ENCODE data around the gene PMEPA1.
"Not testable (repeated sequence)": the region's sequence is repeated elsewhere in the genome, so short reads cannot be mapped to it uniquely, and the experiment has no call there.

Gene PMEPA1

DNA sequence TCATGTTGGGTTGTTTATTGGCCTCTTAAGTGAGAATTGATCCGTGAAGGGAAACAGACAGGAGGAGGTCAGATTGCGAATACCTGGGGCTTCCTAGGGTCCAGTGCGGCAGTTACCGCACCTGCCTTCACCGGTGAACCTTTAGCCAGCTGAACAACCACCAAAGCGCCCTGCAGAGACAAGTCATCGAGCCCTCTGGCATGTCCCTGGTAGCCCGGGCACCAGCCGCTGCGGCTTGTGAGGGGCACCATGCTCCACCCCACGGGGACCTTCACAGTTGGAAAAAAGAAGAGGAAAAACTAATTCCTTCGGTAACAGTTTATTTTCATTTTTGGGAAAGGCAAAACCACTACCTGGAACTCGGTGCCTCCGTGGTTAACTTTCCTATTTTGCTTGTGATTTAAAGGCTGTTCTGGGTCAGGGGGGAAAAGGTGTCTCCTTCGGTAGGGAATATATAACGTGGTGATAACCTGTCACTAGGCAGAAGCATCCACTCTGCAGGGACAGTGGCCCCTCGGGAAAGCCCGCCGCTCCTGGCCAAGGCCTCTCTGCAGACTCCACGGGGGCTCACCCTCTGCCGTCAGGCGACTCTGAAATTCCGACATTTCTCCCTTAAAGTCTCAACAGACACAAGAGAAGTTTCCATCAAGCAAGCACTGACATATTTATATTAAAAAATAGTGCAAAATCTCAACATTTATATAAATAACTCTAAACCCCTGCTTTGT, 58.9 kb downstream of the PMEPA1 start:
- DNase-seq (ENCODE audit: low read depth) = no peak

DNA sequence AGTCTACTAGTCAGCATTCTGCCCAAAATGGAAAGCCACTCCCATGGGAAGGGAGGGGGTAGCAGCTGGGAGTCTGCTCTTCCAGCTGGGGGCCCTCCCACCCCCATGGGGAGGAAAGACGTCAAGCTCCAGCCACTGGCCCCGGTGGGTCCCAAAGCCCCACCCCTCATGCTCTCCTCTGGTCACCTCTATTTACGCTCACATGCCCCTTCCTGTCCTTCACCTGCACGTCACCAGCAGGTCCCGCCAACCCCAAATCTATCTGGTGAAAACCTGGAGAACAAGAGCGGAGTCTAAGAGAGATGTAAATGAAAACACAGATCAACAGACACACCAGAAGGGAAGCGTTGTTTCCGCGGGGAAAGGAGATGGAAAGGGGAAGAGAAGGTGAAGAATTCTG, 59.5 kb downstream of the PMEPA1 start:
- DNase-seq (ENCODE audit: low read depth) = no peak

DNA sequence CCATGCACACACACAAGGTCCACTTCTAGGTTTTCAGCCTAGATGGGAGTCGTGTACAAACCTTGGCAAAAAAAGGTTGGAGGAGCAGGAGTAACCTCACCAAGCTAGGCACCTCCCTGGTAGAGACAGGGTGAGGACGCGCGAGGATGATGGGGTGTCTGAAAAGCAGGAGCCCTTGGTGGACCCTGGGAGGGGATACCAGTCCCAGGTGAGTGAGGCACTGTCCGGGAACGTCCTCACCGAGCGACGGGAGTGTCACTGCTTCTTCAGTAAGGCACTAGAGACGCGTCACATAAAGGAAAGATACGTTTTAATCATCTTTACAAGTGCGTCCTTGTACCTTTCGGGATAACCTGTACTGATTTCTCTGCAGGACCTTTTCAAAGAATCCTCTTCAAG, 60.2 kb downstream of the PMEPA1 start:
- DNase-seq (ENCODE audit: low read depth) = no peak

DNA sequence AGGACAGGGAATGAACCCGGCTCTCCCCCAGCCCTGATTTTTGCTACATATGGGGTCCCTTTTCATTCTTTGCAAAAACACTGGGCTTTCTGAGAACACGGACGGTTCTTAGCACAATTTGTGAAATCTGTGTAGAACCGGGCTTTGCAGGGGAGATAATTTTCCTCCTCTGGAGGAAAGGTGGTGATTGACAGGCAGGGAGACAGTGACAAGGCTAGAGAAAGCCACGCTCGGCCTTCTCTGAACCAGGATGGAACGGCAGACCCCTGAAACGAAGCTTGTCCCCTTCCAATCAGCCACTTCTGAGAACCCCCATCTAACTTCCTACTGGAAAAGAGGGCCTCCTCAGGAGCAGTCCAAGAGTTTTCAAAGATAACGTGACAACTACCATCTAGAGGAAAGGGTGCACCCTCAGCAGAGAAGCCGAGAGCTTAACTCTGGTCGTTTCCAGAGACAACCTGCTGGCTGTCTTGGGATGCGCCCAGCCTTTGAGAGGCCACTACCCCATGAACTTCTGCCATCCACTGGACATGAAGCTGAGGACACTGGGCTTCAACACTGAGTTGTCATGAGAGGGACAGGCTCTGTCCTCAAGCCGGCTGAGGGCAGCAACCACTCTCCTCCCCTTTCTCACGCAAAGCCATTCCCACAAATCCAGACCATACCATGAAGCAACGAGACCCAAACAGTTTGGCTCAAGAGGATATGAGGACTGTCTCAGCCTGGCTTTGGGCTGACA, 60.8 kb downstream of the PMEPA1 start:
- no peak for DNase-seq (ENCODE audit: low read depth)

DNA sequence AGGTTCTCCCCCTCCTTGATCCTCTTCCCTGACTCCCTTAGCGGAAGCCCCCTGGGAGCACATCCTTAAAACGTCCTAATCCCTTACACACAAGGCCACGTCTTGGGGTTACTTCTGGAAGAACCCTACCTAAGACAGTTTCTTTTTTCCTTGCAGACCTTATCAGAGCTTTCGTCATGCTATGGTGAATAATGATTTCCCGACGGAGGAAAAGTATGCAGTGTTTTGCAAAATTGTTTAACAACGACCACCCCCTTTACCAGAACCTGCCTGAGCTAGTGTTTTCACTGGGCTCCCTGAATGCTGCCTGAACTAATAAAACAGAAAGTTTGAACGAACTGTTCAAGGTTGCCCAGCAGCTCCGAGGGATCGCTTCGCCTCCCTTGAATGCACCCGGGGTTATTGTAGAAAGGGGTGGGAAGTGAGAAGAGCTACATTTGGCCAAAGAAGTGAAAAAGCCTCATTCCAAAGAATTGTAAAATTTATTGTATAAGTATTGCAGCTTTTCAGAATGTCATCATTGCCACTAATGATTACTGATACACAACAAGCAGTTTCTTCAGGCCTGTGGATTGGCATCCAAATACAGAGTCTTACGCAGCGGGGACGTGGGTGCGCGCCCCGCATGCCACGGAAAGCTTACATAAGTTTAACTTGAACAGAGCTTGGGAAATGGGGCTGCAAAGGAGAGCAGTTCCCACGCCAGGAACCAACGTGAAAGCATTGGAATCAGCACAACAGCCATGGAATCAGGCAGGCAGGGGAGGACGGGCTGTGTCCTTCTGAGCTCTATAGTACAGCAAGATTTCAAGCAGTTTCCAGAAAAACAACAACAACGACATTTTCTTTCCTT, 61.7 kb downstream of the PMEPA1 start:
- DNase-seq (ENCODE audit: low read depth) = no peak

DNA sequence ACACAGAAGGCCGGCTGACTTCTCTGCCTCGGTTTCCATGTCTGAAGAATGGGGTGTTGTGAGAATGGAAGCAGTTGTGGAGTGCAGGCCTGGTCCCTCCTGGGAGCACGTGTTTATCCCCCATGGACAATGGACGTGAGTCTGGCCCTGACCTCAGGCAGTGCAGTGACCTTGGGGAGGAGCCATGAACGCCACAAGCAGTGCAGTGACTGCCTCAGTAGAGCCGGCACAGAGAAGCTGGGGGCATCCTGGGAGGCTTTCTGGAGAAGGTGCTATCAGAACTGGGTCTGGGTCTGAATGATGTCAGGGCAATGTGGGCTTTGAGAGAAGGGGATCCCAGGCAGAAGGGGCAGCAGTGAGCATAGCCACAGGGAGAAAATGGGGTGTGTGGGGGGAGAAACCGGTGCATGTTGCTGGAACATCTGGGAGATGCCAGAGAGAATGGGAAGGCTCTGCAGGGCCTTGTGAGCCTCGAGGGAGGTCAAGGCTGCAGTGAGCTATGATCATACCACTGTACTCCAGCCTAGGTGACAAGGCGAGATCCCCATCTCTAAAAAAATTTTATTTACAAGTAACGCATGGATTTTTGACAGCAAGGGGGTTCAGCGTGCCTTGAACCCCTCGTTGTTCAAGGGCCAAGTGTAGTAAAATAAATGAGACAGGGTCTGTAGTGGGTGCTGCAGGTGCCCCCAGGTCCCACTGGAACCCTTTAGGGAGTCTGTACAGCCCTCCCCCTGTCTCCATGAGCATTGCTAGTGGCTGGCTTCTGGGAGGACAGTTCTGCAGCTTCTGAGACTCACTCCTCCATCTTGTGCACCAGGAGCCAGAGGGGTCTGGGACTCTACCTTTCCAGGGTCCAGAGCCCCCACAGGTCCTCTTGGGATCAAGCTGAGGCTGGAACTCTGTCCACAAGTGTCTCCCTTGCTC, 62.5 kb downstream of the PMEPA1 start:
- DNase-seq (ENCODE audit: low read depth) = no peak

DNA sequence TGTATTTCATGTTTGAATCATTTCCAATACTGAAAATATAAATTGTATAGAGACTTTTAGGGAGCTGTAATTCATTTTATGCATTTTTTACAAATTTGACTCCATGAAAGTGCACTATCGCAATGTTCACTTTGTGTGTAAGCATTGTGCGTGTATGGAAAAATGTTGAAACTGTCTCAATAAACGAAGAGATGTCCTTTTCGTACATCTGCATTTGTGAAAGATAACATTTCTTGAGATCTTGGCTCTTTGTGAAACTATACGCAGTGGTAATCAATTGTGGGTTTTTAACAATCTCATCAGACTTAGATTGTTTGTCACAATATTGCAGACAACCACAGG, 70.9 kb downstream of the PMEPA1 start:
- DNase-seq (ENCODE audit: low read depth) = no peak

DNA sequence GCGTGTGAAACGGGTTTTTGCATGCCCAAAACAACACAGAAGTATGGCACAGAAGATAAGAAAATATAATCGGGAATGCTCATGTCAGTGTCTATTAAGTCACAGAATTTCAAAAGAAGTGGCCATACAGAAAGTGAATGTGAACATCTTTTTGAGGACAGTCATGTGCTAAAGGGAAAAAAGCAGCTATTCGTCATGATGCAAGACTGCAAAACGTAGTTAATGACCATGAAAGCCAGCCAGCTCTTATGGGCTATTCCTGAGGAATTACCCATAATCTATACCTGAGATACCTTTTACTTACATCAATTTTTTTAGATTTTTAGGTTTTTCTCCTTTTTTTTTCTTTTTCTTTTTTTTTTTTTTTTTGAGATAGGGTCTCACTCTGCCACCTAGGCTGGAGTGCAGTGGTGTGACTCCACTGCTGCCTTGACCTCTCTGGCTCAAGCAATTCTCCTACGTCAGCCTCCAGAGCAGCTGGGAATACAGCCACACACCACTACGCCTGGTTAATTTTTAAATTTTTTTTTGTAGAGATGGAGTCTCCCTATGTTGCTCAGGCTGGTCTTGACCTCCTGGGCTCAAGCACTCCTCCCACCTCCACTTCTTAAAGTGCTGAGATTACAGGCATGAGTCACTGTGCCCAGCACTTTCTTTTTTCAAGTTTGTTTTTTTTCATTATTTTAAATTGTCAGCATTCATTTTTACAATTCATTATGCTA, 71.5 kb downstream of the PMEPA1 start:
- no peak for DNase-seq (ENCODE audit: low read depth)

DNA sequence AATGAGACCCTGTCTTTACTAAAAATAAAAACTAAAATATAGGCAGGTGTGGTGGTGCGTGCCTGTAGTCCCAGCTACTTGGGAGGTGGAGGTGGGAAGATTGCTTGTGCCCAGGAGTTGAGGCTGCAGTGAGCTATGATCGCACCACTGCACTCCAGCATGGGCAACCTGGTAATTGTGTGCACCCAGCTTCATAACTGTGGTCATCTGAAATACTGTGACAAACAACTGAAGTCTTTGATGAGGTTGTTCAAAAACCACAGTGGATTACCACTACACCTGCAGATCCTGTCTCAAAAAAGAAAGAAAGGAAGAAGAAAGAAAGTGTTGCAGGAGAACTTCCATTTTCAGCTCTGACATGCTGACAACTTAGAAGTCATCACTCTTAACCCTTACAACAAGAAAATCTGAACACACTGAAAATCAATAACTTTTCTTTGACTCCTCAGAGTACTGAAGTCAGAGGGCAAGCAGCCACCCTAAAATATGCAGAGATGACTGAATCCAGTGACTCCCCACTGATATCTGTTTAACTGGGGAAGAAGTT, 75.8 kb downstream of the PMEPA1 start:
- DNase-seq (ENCODE audit: low read depth) = no peak

DNA sequence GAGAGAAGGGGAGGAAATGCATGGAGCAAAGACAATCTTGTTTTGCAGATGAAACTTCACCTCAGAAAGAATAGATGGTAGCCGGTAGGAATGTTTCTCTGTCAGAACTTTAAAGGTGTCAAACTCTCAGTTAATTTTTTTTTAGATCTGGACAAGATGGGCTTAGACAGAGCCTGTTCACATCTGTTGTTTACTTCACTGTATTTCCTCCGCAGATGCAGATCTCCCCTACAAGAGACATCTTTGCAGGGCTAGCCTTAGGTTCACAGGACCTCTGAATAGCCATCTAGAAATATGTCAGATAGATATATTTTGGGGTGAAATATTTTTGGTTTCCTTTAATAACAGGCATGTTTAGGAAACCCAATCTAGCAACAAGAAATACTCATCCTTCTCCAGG, 77.5 kb downstream of the PMEPA1 start:
- no peak for DNase-seq (ENCODE audit: low read depth)

DNA sequence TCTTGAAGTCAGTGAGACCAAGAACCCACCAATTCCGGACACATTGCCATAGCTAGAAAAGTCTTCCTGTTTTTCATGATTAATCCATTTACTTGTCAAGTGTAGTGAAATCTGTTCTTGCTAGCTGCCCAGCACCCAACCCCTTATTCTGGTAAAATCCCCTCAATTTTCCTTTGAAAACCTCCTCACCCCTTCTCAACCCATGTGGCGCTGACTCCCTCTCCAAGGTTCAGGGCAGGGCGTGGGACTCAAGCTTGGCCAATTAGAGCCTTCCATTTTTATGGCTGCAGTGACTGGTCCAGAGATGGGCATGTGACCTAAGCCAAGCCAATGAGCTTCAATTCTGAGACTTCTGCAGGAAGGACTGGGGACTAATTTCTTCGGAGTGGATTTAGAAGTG, 79.8 kb downstream of the PMEPA1 start:
- DNase-seq (ENCODE audit: low read depth) = no peak

DNA sequence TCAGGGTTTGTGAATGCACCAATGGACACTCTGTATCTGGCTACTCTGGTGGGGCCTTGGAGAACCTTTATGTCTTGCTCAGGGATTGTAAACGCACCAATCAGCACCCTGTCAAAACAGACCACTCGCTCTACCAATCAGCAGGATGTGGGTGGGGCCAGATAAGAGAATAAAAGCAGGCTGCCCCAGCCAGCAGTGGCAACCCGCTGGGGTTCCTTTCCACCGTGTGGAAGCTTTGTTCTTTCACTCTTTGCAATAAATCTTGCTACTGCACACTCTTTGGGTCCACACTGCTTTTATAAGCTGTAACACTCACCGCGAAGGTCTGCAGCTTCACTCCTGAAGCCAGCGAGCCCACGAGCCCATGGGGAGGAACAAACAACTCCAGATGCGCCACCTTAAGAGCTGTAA, 80.3 kb downstream of the PMEPA1 start:
- DNase-seq (ENCODE audit: low read depth) = not testable (repeated sequence)

DNA sequence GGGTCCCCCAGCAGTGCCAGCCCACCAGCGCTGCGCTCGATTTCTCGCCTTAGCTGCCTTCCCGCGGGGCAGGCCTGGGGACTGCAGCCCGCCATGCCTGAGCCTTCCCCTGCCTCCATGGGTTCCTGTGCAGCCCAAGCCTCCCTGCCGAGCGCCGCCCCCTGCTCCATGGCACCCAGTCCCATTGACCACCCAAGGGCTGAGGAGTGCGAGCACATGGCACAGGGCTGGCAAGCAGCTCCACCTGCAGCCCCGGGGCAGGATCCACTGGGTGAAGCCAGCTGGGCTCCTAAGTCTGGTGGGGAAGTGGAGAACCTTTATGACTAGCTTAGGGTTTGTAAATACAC, 80.9 kb downstream of the PMEPA1 start:
- not testable (repeated sequence) for DNase-seq (ENCODE audit: low read depth)

DNA sequence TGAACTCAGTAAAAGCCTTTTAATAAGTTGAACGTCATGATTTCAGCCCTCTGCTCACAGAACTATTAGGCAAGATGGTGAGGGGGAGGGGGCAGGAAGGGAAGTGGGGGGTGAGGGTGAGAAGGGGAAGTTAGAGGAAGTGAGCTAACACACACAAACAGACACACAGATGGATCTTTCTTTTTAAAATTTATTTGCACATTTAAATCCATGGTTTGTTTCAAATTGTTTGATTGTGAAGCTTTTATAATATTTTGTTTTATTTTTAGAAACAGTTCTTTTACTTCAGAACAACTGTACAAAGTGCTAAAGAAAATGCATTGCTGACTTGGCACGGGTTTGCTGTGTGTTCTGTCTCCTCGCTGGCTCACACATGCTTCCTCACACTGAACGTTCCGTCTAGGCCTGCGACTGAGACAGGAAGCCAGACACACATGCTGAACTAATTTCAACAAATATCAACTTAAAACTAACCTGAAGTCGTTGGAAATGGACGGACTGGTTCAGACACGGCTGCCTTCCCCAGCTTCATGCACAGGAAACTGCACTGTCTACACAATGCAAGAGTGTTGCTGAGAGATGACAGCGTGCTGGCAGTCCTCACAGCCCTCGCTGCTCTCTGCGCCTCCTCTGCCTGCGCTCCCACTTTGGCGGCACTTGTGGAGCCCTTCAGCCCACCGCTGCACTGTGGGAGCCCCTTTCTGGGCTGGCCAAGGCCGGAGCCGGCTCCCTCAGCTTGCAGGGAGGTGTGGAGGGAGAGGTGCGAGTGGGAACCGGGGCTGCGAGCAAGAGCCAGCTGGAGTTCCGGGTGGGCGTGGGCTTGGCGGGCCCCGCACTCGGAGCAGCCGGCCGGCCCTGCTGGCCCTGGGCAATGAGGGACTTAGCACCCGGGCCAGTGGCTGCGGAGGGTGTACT, 81.5 kb downstream of the PMEPA1 start:
- DNase-seq (ENCODE audit: low read depth) = no peak

DNA sequence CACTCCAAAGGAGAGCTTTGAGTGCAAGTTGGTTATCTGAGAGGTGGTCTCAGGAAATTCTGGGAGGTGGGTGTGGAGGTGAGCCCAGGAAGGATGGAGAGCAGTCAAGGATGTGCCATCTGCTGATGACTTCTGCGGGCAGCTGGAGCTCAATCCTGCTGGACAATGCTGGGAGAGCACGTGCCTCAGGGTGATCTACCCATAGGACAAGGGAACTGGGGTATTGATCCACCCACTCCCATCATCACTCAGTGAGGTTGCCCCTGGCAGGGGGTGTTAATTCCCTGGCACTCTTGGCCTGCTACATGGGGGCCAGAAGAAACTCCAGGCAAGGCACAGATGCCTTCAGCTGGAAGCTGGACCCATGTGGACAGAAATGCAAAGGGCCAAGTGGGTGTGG, 82.5 kb downstream of the PMEPA1 start:
- no peak for DNase-seq (ENCODE audit: low read depth)

DNA sequence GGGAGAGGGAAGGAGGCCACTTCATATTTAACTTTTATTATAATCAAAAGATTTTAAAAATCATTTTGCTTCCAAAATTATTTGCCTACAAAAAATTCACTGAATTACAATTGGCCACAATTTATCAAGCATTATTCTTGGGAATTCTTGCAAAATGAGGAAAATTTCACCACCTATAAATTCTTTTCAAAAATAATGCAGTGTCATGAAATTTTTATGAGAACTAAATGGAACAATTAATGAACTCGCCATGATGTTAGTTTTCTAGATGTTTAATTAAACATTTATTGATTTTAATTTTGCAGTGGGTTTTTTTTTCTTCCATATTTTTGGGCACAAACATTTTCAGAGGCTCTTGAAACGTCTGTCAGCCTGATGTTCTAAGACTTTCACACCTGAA, 83.8 kb downstream of the PMEPA1 start:
- DNase-seq (ENCODE audit: low read depth) = no peak

DNA sequence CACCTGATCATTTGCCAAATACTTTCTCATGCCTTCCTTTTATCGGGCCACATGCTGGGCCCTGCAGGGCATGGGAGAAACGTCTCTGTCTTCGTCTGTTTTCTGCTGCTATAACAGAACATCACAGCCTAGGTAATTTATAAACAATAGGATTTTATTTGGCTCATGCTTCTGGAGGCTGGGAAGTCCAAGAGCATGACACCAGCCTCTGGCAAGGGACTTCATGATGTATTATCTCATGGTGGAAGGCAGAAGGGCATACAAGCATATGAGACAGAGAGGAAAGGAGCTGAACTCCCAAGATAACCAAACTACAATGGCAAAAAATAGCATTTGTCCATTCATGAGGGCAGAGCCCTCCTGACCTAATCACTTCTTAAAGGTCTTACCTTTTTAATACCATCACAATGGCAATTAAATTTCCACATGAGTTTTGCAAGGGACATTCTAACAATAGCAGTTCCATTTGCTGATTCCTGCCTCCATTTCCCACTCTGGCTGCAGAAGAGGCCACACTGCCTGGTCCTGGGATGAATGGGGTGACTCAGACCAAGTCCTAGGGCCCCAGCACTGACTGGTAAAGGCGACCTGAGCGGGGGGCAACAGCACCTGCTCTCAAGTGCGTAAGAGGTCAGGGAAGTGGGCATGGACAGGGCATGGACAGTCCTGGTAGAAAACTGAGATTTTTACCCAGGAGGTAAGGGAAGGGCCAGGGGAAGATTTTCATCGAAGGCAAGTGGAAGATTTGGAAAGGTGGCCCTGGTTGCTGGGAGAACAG, 84.4 kb downstream of the PMEPA1 start:
- no peak for DNase-seq (ENCODE audit: low read depth)

DNA sequence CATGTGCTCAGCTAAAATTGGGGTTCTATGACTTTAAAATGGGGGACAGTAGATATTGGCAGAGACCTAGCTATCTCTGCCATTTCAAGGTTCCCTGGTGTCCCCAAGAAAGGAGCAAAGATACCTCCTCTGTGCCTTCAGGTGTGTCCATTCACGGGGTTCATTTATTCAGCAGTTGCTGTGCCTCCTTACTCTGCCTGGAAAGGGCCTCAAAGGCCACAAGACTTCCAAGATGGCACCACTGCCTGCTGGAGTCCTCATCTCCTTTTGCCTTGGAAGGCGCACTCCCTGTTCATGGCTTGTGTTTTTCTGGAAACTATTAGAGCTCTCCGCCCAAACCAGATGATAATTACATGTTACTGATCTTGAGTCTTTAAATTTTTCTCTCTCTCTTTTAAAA, 85.7 kb downstream of the PMEPA1 start:
- no peak for DNase-seq (ENCODE audit: low read depth)

Data from stimulated activated CD8-positive, alpha-beta memory T cell treated with anti-CD3 and anti-CD28 coated beads, Interleukin-7, amount 100 ng/mL, for 24 hours (primary cell).